Measurements from ENCODE around the gene BLVRB.
"Not testable (repeated sequence)": the region's sequence is repeated elsewhere in the genome, so short reads cannot be mapped to it uniquely, and the experiment has no call there.

BLVRB gene

DNA sequence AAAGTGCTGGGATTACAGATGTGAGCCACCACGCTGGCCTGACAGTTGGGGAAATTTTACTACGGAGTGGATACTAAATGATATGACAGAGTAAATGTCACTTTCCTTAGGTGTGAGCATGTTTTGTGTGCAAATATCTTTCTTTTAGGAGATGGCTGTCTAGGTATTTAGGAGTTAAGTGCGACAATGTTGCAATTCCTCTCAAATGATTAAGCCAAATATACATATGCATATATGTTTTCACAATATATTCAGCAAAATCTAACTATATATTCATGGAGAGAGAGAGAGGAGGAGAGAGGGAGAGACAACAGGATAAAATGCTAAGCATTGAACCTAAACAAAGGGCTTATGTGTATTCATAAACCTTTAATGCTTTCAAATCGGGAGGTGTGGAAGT, 16.0 kb downstream of the BLVRB start:
- DNase-seq (ENCODE audit: low read depth in 2 of 2): no peak

DNA sequence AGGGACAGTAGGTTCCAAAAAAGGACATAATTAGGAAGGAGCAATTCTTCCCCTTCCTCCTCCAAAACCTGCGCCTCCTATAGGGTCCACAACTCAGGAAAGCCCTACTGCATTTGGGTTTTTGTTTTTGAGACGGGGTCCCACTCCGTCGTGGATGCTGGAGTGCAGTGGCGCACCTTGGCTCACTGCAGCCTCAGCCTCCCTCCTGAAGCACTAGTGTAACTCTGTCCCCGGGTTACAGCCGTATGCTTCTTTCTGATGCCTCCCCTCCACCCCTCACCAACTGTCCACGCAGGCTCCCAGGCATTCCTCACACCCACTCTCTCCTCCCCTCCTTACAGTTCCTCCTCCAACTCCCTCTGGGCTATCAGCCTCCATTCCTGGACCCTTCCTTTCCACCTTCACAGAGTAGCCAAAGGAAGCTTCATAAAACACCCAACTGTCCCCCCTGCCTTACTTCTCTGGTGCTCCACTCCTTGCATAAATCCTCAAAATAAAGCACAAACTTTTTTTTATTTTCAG, 19.2 kb downstream of the BLVRB start:
- DNase-seq (ENCODE audit: low read depth in 2 of 2): no peak

DNA sequence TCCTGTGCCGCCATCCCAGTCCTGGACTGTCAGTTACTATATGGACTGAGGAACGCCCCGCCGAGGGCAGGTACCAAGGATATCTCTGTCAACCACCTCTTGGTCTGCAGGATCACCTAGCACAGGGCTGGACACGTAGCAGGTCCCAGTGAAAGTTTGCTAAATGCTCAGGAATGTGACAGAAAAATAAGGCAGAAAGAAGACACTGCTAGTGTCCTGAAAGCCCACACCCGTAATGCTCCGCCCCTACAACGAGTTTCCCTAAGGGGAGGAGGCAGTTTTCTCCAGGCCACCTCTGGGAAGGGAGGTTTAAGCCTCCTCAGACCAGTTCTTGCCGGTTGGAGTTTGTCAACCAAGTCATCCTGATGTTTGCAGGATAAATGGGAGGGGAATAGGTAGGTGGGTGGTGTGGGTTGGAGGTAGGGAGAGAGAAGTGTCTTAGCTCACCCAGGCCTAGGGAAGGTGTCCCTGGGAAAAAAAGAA, 19.7 kb downstream of the BLVRB start:
- no peak for DNase-seq (ENCODE audit: low read depth in 2 of 2)

DNA sequence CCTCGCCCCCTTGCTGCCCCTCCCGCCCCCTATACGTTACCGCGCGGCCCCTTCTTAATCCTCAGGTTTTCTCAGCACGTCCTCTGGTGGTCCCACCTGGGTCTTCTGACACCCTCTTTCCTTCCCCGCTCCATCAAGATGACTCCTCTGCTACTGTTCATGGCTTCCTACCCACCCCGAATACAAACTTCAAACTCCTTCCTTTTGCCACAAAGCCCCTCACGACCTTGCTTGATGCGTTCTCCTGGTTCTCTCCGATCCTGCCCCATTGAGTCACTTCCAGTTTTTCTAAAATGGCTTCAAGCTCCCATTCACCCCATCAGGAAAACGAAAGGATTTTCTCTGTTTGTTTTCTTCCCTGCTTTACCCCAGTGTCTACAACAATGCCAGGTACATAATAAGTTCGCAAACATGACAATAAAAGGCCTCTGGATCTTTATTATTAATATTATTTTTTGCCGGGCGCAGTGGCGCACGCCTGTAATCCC, 20.7 kb downstream of the BLVRB start:
- DNase-seq (ENCODE audit: low read depth in 2 of 2): no peak

DNA sequence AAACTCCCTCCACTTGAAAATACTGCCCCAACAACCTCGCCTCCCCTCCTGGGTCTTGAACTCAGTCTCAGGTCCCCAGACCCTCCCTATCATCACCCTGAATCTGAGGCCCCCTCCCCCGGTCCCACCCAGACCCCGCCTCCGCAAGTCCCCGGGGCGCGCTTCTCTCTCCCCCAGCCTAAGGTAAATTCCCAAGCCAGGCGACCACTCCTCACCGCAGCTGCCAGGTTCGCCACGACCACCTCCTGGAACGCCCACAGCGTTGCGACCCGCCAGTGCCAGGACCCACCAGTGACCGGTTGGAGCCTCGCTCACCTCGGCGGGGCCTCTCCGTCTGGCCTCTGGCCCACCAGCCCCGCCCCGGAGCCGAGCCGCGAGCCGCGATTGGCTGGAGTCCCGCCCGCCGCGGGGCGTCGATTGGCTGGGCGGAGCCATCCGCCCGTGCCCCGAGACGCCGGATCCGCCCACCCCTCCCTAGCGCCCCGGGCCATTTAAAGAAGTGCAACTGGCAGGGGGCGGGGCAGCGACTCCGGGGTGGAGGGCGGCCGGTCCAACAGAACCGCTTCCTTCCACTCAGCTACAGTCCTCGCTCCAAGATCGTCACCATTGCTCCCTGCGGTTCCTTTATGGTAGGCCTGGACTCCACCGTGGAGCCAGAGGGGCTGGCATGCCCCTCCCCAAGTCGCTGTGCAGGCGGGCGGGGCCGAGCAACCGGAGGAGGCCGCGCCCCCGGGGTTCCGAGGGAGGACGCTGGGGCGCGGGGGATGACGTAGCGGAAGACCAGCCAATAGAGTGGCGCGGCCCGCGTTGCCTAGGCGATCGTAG, 21.3 kb downstream of the BLVRB start, which contains the start of gene SERTAD3:
TSS of gene SERTAD3 (minus strand) at position 336 of the 825 bp plus-strand sequence. CDS start 2,255 bp downstream, outside the sequence.
- DNase-seq (ENCODE audit: low read depth in 2 of 2): peak; percentile 95 to 97

DNA sequence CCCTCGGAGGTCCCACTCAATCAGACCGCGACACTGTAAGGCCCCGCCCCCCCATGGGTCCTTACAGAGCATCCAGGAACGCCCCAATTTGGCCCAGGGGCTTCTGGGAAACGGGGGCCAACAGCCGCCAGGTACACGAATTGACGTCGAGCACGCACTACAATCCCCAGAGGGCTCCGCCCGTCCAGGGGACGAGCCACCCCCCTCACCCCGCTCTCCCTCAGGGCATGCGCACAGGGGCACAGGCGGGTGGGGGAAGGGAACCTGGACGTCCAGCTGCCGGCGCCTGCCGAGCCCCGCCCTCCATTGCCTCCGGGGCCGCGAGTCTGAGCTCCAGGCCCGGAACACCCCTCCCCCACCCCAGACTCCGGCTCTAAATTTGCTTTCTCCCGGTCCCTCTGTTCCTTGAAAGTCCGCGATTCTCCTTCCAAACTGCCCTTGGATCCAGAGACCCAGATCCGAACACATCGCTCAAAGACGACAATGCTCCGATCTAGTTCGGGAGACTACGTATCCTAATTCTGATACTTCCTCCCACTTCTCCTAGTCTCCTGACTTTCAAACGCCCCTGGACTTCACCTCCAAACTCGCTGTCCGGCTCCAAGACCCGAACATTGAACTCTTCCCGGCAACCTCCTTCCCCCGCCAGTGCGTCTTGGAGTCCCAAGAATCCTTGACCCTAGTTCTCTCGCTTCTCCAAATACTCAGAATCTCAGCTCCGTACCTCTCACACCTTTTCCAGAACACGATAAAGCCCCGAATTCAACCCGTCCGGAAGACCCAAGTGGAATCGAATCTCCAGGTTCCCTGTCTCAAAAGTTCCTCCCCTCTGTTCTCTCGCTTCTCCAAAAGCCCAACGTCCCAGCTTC, 22.2 kb downstream of the BLVRB start:
- DNase-seq (ENCODE audit: low read depth in 2 of 2): peak; percentile 95 to 99

DNA sequence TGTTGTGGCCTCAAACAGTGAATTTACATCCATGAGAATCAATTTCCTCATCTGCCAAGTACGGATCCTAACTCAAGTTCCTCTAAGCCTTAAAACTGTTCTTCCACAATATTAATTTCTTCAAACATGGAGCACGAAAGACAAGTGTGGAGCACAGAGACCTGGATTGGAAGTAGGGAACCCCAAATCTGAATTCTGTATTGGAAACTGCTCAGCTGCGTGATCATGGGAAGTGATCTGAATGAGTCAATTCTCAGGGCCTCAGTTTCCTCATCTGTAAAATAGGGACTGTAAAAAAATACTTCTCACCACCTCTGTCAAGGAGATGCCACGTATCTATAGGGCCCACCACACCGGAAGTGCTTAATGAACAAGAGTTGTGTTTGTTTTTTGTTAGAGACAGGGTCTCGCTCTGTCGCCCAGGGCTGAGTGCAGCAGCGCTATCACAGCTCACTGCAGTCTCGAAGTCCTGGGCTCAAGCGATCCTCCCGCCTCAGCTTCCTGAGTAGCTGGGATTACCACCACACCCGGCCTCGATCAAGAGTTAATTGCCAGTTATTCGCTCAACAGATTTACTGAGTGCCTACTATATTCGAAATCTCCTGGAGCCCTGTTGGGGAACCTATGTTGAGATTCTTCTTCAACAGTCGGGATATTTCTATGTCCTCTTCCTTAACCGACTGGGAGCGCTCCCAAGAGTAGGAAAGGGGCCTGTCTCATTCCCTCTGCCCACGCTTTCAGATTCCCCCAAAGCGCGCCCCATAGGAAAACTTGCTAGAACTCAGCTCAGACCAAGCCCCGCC, 23.0 kb downstream of the BLVRB start:
- DNase-seq (ENCODE audit: low read depth in 2 of 2): no peak

DNA sequence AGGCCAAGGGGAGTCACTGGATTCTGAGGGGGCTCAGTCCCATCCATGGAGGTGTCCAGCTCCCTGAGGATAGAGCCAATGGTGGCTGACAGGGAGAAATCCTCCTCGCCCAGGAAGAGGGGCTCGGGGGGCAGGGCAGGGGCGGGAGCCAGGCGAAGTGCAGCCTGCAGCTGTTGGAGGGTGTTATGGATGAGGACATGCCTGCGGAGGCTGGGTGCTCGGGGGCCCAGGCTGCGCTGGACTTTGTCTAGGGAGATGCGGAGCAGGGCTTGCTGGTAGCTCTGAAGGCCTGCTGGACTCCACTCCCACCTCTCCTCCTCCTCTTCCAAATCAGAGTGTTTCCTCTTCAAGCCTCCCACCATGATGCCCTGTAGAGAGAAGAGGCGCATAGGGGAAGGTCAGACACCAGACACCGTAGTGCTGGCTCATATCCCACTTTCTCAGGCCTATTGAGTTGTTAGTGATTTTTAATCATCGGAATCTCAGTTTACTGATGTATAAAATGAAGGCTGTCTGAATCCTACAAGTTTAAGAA, 23.8 kb downstream of the BLVRB start:
- no peak for DNase-seq (ENCODE audit: low read depth in 2 of 2)

DNA sequence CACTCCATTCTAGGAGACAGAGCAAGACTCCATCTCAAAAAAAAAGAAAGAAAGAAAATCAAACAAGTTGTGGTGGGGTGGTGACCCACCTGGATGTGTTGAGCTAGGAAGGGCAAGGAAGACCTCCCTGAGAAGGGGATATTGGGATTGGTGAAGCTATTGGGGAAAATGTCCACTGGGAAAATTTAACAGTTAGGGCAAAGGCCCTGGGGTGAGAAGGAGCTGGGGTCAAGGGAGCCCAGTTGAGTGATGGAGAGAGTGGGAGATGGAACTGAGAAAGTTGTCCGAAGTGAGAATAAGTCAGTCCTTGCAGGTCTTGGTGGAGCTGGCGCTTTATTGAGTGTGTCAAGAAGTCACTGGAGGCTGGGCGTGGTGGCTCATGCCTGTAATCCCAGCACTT, 27.3 kb downstream of the BLVRB start:
- no peak for DNase-seq (ENCODE audit: low read depth in 2 of 2)

DNA sequence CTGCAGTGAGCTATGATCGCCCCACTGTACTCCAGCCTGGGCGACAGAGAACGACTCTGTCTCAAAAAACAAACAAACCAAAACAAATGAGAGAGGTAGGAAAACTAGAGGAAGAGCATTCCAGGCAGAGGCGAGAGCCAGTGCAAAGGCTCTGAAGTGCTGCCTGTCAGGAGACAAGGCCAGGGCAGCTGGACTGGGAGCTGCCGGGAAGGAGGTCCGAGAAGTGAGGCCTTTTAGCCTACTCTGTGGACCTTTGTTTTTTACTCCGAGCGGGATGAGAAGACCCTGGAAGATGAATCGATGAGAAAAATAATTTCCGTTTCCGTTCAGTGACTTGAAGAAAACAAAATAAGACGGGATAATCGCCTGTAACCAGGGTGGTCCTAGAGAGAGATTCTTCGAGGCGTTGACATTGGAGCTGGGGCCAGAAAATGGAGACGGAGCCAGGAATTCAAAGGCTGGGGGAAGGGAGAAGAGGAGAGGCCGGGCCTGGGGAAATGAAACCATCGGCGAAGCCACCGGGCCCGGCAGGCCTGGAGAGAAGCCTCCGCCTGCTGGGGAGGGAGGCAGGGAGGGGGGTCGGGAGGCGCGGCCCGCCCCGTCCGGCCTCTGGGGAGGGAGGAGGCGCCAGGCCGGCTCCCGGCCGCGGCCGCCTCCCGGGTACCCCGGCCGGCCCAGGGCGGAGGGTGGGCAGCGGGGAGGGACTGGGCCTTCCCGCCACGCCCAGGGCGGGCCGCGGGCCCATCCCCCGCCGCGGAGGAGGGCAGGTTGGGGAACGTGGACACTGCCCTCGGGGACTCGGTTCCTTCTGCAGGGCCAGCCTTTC, 31.9 kb downstream of the BLVRB start:
- DNase-seq (ENCODE audit: low read depth in 2 of 2): peak; percentile 38 to 46

DNA sequence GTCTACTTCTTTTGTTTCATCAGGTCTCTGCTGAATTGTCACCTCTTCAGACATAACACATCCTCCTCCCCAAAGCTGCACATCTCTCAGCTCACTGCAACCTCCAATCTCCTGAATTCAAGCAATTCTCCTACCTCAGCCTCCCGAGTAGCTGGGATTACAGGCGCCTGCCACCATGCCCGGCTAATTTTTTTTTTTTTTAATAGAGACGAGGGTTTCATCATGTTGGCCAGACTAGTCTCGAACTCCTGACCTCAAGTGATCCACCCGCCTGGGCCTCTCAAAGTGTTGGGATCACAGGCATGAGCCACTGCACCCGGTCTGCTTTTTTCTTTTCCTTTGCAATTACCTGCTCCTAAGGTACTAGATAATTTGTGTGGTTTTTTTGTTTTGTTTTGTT, 32.8 kb downstream of the BLVRB start:
- DNase-seq (ENCODE audit: low read depth in 2 of 2): not testable (repeated sequence)

DNA sequence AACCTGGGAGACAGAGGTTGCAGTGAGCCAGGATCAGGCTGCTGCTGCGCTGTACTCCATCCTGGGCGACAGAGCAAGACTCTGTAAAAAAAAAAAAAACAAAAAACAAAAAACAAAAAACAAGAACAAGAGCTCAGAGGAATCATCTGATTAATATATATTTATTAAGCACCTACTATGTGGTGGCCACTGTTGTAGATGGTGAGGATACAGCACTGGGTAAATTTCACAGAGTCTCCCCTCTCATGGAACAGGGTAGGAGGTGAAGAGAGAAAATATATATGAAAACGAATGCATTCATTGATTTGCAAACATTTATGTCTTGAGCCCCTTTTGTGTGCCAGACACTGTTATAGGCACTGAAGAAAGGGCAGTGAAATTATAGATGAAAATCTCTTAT, 33.8 kb downstream of the BLVRB start:
- no peak for DNase-seq (ENCODE audit: low read depth in 2 of 2)

DNA sequence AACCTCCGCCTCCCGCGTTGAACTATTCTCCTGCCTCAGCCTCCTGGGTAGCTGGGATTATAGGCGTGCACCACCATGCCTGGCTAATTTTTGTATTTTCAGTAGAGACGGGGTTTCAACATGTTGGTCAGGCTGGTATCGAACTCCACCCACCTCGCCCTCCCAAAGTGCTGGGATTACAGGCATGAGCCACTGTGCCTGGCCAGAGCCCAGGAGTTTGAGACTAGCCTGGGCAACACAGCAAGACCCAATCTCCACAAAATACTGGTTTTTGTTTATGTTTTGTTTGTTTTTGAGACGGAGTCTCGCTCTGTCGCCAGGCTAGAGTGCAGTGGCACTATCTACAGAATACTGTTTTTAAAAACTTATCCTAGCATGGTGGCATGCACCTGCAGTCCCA, 35.3 kb downstream of the BLVRB start:
- DNase-seq (ENCODE audit: low read depth in 2 of 2): not testable (repeated sequence)

DNA sequence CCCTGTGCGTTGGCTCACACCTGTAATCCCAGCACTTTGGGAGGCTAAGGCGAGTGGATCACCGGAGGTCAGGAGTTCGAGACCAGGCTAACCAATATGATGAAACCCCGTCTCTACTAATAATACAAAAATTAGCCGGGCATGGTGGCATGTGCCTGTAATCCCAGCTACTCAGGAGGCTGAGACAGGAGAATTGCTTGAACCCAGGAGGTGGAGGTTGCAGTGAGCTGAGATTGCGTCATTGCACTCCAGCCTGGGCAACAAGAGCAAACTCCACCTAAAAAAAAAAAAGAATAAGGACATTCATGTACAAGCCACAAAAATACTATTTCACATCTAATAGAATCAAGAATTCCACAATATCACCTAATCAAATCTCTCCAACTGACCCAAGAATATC, 37.3 kb downstream of the BLVRB start:
- not testable (repeated sequence) for DNase-seq (ENCODE audit: low read depth in 2 of 2)

DNA sequence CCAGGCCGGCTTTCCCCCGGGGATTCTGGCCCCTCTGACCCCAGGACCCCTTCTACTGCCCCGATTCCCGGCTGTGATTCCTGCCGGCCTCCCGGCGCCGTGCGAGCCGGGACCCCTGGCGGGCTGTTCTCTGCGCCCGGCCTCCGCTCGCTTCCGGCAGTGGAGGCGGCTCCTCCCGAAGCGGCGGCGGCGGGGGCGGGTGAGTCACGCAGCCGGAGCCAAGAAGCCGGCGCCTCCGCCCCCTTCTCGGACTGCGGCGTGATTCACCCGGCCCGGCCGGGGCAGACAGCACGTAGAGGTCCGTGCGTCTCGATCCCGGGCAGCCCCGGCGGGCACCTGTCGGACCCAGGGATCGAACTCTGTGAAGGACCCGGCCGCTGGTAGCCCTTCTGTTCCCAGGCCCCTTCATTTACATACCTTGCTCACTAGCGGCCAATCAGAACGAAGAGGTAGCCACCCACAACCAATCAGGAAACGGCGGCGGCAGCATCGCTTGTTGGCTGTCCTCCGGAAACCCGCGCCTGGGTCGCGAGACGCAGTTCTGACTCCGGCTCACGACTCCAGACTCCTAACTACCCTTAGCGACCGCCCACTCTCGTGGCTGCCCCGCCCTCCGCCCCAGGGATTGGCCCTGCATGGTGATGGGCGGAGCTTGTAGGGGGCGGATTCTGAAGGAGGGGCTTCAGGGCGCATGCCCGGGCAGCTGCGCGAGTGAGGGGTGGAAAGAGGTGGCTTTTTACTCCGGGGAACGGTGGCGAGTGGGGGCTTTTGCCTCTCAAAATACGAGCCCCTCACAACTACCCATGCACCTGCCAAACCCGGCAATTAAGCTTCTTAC, 39.9 kb downstream of the BLVRB start, which contains the start of gene SERTAD1:
TSS of gene SERTAD1 (minus strand) at position 543 of the 838 bp plus-strand sequence. CDS start 2,446 bp downstream, outside the sequence.
- DNase-seq (ENCODE audit: low read depth in 2 of 2): peak; percentile 100

DNA sequence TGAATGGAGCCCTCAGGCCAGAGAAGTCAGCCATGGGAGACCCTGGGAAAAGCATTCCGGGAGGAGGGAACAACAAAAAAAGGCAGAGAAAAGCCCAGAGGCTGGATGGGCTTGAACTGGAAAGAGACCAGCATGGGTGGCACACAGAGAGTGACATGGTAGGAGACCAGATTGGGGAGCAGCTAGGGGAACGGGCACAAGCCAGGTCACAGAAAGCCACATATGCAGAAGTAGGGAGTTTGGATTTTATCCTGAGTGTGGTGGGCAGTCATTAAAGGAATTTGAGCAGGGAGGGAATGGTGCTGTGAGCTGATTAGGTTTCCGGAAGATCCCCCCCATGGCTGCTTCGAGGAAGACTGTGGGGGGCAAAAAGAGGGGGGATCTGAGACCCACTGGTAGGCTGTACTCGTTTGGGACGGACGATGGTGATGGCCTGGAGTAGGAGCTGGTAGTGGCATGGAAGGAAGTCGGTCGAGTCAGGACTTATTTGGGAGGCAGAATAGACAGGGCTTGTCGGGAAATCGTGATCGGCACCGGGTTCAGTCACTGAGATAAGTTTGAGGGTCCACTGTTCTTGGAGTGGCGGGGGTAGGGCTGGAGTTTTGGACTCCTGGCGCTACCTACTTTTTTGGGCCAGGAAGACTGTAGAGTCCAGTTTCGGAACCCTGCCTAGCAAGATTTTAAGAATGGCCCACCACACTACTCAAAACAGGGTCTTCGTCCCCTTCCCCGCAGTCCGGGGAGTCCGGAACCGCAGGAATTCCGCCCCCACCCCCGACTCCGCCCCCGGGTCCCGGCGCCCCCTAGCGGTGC, 40.7 kb downstream of the BLVRB start:
- no peak for DNase-seq (ENCODE audit: low read depth in 2 of 2)

DNA sequence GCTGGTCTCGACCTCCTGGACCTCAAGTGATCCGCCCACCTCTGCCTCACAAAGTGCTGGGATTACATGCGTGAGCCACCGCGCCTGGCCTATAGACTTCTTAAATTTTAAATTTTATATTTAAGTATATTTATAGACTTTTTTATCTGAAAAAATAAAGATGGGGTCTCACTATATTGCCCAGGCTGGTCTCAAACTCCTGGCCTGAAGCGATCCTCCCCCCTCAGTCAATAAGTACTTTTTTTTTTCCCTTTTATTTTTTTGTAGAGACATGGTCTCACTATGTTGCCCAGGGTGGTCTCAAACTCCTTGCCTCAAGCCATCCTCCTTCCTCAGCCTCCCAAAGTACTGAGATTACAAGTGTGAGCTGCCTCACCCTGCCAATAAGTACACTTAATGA, 41.6 kb downstream of the BLVRB start:
- DNase-seq (ENCODE audit: low read depth in 2 of 2): no peak
